DMS153 treated with DMSO at 0.1 percent for 48 hours (cell line): ENCODE data around the gene MEIS3.
"Not testable (repeated sequence)": the region's sequence is repeated elsewhere in the genome, so short reads cannot be mapped to it uniquely, and the experiment has no call there.

Source experiments
- DNase-seq: peaks from one replicate; lab custom pipeline; 2025; ENCODE audit not compliant: unreplicated experiment; lab: John Stamatoyannopoulos, UW

The MEIS3 gene

DNA sequence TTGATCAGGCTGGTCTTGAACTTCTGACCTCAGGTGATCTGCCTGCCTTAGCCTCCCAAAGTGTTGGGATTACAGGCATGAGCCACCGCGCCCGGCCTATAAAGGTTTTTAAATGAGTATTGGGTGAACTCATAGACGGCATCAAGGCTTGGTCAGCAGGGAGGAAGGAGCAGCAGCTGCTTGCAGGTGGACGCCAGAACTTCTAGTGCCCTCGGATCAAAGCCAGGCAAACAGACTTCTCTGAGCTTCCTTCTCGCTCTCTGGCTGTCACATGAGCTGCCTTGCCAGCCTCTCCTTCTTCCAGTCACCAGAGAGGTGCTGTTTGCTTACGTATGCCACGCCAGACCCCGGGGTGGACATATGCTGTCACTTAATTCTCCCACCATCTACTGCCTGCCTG lies 53.9 kb downstream of the MEIS3 start:
- not testable (repeated sequence) for DNase-seq

DNA sequence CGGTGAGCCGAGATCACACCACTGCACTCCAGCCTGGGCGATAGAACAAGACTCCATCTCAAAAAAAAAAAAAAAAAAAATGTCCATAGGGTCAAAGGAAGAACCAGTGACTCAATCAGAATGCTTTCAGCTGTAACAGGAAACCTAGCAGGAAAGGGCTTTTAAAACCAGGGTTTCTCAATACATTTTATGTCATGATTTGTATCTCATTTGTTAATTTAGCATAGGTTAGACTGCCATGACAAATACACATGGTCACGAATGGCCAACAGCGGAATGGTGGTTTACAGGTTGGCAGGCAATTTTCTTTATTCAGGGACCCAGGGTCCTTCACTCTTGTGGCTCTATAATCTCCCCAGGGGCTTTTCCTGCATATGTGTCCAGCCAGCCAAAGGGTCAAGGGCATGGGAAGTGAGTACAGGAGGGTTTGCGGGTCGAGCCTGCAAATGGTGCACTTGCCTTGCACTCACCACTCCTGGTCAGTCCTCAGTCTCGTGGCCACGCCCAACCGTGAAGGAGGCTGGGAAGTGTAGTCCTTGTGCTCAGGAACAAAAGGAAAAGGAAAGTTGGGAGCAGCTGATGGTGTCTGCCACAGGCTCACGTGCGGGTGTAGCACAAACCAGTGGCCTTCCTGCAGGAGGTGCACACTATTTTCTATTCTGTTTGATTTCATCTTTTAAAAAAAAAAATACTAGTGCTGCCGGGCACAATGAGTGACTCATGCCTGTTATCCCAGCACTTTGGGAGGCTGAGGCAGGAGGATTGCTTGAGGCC lies 55.4 kb downstream of the MEIS3 start:
- no peak for DNase-seq

DNA sequence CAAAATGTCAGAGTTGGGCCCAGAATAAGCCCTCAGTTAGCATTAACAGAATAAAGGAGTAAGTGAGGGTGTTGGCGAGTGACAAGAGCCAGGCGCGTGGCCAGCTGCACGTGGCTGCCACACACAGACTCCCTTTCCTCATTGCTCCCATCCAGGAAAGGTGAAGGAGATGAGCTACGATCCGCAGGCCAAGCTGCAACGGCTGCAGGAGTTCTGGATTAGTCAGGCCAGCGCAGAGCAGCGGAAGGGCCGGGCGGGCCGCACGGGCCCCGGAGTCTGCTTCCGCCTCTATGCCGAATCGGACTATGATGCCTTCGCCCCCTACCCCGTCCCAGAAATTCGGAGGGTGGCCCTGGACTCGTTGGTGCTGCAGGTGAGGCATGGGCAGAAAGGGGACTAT lies 57.0 kb downstream of the MEIS3 start:
- DNase-seq = no peak

DNA sequence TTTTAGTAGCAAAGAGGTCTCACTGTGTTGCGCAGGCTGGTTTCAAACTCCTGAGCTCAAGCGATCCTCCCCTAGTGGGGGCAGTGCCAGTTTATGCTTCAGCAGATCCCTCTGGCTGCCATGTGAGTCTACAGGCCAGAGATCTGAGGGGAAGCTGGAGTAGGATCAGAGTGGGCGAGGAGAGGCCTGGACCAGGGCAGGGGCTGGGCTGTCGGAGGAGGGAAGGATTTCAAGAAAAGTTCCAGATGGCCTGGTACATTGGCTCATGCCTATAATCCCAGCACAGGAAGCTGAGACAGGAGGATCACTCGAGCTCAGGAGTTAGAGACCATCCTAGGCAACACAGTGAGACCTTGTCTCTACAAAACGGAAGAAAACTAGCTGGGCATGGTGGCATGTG lies 60.4 kb downstream of the MEIS3 start:
- no peak for DNase-seq

- DNase-seq = no peak
Measured at GRCh38 chr19:47357788-47358680, 61.3 kb downstream of the MEIS3 start.

DNA sequence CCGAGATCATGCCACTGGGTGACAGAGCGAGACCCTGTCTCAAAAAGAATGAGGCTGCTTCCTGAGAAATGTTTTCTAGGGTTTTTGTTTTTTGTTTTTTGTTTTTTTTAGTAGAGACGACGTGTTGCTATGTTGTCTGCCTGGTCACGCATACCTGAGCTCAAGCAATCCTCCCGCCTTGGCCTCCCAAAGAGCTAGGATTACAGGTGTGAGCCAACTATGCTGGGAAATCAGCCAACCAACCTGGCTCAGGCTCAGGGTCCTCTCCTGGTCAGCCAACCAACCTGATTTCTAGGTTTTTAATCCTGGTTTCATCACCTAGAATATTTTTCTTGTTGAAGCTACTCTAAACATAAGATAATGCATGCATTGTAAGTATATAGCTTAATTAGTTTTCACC lies 62.4 kb downstream of the MEIS3 start:
- DNase-seq = no peak

DNA sequence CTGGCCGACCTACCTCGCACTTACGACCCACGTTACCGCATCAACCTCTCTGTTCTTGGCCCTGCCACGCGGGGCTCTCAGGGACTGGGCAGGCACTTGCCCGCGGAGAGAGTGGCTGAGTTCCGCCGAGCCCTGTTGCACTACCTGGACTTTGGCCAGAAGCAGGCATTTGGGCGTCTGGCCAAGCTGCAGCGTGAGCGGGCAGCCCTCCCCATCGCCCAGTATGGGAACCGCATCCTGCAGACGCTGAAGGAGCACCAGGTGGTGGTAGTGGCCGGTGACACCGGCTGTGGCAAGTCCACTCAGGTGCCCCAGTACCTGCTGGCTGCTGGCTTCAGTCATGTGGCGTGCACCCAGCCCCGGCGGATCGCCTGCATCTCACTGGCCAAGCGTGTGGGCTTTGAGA lies 66.0 kb downstream of the MEIS3 start:
- DNase-seq = no peak
